GM12865 (cell line): Measurements from ENCODE around the gene CACNA1H.

Source experiments
- DNase-seq: peaks from one replicate; pipeline ENCODE4 v3.0.0; 2010; ENCODE audit warnings: low read depth
- H3K4me3 ChIP-seq: 2 replicates; pipeline ENCODE4 v1.5.1; 2011; ENCODE audit warnings: mild to moderate bottlenecking, low read depth, low read length, control low read depth
- TF ChIP-seq, protein P1 (sequence below): IDR thresholded peaks from 2 replicates; pipeline ENCODE4 v1.5.1; 2011; ENCODE audit warnings: low read length, control low read depth, low read depth, inconsistent platforms; ENCODE audit not compliant: insufficient read depth; ENCODE audit errors: missing control alignments

The CACNA1H gene

DNA sequence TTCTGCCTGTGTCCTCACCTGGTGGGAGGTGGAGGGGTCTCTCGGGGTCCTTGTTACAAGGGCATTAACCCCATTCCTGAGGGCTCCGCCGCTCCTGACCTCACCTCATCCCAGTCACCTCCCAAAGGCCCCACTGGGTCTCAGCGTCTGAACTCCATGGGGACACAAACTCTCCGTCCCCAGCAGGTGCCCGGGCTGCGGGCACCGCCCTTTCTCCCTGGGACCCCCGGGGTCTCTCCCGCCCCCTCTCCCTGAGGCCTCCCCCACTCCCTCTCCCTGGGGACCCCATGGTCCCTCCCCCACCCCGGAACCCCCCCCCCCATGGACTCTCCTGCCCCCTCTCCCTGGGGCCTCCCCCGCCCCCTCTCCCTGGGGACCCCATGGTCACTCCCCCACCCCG lies 24.8 kb downstream of the CACNA1H start:
- no peak for DNase-seq
- TF ChIP-seq, protein P1, sequence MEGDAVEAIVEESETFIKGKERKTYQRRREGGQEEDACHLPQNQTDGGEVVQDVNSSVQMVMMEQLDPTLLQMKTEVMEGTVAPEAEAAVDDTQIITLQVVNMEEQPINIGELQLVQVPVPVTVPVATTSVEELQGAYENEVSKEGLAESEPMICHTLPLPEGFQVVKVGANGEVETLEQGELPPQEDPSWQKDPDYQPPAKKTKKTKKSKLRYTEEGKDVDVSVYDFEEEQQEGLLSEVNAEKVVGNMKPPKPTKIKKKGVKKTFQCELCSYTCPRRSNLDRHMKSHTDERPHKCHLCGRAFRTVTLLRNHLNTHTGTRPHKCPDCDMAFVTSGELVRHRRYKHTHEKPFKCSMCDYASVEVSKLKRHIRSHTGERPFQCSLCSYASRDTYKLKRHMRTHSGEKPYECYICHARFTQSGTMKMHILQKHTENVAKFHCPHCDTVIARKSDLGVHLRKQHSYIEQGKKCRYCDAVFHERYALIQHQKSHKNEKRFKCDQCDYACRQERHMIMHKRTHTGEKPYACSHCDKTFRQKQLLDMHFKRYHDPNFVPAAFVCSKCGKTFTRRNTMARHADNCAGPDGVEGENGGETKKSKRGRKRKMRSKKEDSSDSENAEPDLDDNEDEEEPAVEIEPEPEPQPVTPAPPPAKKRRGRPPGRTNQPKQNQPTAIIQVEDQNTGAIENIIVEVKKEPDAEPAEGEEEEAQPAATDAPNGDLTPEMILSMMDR, result no peak
- H3K4me3 ChIP-seq, result no peak overlapping the region

GRCh38 chr16:1178295-1178910 lies 25.5 kb downstream of the CACNA1H start:
- no peak overlapping the region for H3K4me3 ChIP-seq

GRCh38 chr16:1180549-1181403 lies 27.9 kb downstream of the CACNA1H start:
- DNase-seq, result no peak
- H3K4me3 ChIP-seq, result no peak overlapping the region
- TF ChIP-seq, protein P1, result no peak

More at GRCh38 chr16:1178295-1178910, 25.5 kb downstream of the CACNA1H start:
- TF ChIP-seq, protein P1, result no peak
- DNase-seq, result no peak

DNA sequence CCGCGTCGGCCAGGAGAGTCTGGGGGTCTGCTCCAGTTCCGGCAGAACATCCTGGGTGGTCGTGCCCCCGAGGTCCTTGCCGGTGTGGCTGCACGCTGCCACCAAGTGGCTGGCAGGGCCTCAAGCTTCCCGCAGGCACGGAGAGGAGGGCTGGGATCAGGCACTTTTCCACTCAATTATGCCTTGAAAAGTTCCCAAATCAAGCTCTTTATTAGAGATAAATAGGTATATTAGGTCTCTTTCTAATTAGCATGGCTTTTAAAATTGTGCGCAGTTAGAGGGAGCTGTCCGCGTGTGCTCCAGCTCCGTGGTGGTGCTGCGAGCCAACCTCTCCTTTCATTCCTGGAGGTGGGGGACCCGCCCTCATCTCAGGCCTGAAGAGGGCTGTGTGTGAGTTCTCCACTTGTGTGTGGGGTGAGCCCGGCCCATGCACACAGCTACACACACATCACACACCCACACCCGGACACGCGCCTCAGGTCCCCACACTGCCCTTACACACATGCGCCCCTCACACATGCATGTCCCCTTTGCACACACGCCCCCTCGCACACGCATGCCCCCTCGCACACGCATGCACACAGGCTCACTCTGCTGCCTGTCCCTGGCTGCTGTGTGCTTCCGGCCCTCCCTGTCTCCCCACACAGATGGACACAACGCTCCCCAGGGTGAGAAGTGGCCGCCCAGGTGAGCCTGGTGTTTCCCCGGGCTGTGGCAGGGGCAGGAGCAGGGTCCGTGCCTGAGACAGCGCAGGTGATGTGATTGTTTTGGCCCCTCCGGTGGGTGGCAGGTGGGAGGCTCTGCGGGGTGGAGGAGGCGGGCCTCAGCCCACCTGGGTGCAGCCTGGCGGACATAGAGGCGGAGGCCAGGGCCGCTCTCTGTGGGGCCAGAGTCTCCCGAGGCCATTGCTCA lies 28.8 kb downstream of the CACNA1H start:
- DNase-seq, result no peak
- H3K4me3 ChIP-seq, result no peak overlapping the region
- TF ChIP-seq, protein P1, result no peak

DNA sequence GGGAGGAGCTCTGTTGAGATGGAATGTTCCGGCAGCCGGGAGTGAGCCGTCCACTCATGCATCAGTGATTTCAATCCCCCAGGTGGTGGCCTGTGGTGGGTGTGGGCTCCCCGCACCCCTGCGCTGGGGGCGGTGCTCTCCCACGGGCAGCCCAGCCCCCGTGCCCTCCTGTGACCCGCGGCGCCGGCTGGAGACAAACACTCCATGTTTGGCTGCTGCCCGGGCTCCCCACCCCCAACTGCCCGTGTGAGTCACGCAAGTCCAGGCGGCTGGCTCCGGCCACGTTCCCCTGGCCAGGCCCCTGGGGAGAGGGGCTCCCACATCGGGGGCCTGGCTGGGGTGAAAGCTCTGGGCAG lies 29.4 kb downstream of the CACNA1H start:
- H3K4me3 ChIP-seq, result no peak overlapping the region
- DNase-seq, result no peak
- TF ChIP-seq, protein P1, result no peak

DNA sequence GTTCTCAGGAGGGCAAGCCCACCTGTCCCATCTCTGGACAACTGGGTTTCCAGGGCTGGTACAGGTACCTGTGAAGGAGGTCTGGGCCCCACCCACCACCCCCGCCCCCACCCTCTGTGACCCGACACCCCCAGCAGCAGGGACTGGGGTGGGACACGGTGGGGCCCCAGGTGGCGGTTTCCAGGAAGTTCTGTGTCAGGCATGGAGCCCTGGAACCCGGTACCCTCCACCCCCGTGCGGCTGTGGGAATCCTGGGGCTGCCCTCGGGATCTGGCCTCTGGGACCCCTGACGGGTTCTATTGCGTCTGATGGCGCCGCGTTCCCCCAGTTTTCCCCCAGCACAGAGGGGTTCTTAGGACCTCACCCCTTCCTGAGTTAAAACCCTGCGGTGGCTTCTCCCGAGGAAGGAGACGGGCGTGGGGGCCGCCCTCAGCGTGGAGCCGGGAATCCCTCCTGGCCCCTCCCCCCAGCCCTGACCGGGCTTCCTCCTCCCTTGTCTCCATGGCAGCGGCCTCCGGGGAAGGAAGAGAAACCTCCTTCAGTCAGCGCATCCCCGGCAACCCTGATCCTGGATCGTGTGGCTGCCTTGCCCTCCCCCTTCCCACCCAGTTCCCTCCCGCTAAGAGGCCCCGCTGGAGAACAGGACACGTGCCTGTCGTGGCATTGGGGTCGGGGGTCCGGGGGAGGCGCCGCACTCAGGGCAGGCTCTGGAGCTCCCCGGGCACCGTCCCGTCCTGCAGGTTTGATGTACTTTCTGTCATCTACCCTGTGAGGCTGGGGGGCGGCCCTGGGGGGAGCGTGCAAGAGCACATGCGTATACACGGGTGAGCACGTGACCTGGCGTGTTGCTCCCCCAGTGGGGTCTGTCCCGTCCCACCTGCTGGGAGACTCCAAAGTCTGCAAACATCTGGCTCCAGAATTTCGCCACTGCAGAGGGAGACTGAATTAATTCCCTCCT lies 30.3 kb downstream of the CACNA1H start:
- DNase-seq, result no peak
- TF ChIP-seq, protein P1, result no peak
- no peak overlapping the region for H3K4me3 ChIP-seq
